Gastrocnemius medialis (tissue), 4 donors: ENCODE measurements around the gene C12orf43. TPM values are rescaled to one million over a fixed set of nuclear protein-coding genes. Genes with fewer than 3 reads are reported as not detected.
"Not testable (repeated sequence)": the region's sequence is repeated elsewhere in the genome, so short reads cannot be mapped to it uniquely, and the experiment has no call there.

Experiments used
- ATAC-seq, 2 donors: fragments of 150-250 bp; one replicate each; pipeline ENCODE4 v1.9.1; 2016
- DNase-seq, 2 donors: peaks; one replicate each; pipeline ENCODE4 v3.0.0-alpha.2; 2019
- H3K27ac ChIP-seq, 4 donors: fragments of 200-600 bp; sonication (generic); 1 replicate in 1 of 4; 2 replicates in 3 of 4; pipeline ENCODE4 v1.5.1; 2016 to 2018; ENCODE audit warnings: mild to moderate bottlenecking in 2 of 4, moderate library complexity in 1 of 4
- H3K27me3 ChIP-seq, 3 donors: fragments of 200-600 bp; sonication (generic) in 2 of 3; 1 replicate in 1 of 3; 2 replicates in 2 of 3; pipeline versions ENCODE4 v1.5.1 to v1.6.0; 2016 to 2019; ENCODE audit warnings: mild to moderate bottlenecking in 1 of 3, moderate library complexity in 1 of 3
- H3K36me3 ChIP-seq, 2 donors: fragments of 200-600 bp; sonication (generic) in 1 of 2; one replicate each; pipeline ENCODE4 v1.5.1; 2017 to 2018
- H3K4me1 ChIP-seq, 2 donors: fragments of 200-600 bp; sonication (generic) in 1 of 2; one replicate each; pipeline ENCODE4 v1.5.1; 2016 to 2017; ENCODE audit warnings: mild to moderate bottlenecking in 2 of 2
- H3K4me3 ChIP-seq, 4 donors: fragments of 200-600 bp; sonication (generic) in 3 of 4; 1 replicate in 1 of 4; 2 replicates in 3 of 4; pipeline ENCODE4 v1.5.1; 2016 to 2019; ENCODE audit warnings: mild to moderate bottlenecking in 2 of 4
- H3K9me3 ChIP-seq, 3 donors: fragments of 200-600 bp; sonication (generic) in 2 of 3; 1 replicate in 1 of 3; 2 replicates in 2 of 3; pipeline ENCODE4 v1.5.1; 2016 to 2019
- POLR2A ChIP-seq, 2 donors: fragments of 450-650 bp; IDR thresholded peaks; one replicate each; pipeline ENCODE4 v1.6.1; 2017; ENCODE audit warnings: antibody characterized with exemption in 2 of 2, mild to moderate bottlenecking in 2 of 2, moderate library complexity in 2 of 2
- in situ Hi-C, 4 donors: fragments of 200-750 bp; cut with MboI; loops; one replicate each; pipeline versions ENCODE4 v1.15.0 to v1.8.0; 2017; ENCODE audit warnings: low sequenced_read_pairs in 4 of 4
- intact Hi-C: fragments of 100-400 bp; cut with DNase I; formaldehyde crosslinking; loops from one replicate; pipeline ENCODE4 v1.15.1; 2023; ENCODE audit warnings: low total_unique reads
- total RNA-seq, 4 donors: library from RNA; depleted of rRNA; stranded (reverse); fragments of >200 nt; gene quantifications; one replicate each; pipeline versions ENCODE4 v1.1.0 to v1.2.3, GENCODE V29; 2016
- TF ChIP-seq, protein P1 (sequence below), 5 experiments: fragments of 450-650 bp in 3 of 5; fragments of 200-600 bp in 2 of 5; sonication (generic) in 2 of 5; IDR thresholded peaks in 4 of 5; conservative IDR thresholded peaks in 1 of 5; 1 replicate in 4 of 5; 2 replicates in 1 of 5; pipeline ENCODE4 v1.5.1; 2016 to 2019; ENCODE audit warnings: antibody characterized with exemption in 5 of 5, mild to moderate bottlenecking in 3 of 5, moderate library complexity in 3 of 5

C12orf43 gene, protein sequence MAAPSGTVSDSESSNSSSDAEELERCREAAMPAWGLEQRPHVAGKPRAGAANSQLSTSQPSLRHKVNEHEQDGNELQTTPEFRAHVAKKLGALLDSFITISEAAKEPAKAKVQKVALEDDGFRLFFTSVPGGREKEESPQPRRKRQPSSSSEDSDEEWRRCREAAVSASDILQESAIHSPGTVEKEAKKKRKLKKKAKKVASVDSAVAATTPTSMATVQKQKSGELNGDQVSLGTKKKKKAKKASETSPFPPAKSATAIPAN
- 10 to 100 TPM in 1 of 4 donors, 1 to 10 TPM in 3; 2.9 to 13.2 (median 5.1) TPM for total RNA-seq

DNA sequence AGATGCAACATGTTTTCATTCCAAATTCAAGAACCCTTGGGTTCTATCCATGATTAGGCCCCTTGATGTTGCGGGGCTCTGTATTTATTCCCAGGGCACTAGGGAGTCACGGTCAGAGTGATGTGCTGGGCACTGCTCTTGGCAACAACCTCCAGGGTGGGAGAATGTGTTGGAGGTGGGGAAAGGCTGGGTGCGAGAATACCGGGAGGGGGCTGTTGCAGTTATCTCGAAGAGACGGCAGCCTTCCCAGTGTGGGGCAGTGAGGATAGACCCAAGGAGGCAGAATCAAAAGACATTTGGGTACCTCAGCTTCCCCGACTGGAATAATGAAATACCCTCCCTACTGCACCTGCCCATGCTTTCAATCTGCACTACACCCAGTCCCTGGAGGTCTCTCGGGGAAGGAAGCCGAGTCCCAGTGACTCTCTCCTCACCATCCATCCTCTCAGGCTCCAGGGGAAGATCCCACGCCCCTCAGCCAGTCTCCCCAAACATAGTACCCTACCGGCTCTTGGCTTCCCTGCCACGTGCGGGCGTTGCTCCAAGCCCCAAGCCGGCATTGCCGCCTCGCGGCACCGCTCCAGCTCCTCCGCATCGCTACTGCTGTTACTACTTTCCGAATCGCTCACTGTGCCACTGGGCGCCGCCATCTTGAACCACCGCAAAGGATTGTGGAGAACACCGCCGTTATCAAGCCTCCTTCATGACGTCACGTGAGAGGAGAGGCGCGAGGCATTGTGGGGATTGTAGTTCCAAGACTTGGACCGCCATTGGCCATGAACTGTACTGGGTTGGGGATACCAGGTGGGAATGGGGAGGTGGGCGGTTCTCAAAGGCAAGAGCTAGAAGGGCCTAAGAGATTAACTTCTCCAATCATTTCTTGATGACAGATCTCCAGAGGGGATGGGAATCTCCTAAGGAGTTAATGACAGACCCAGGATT lies at the start of gene C12orf43:
Gene C12orf43, minus strand, starts transcription at position 663 of the 942 bp plus-strand sequence. Its CDS starts 13 bp downstream, at position 650.
- TF ChIP-seq, protein P1, sequence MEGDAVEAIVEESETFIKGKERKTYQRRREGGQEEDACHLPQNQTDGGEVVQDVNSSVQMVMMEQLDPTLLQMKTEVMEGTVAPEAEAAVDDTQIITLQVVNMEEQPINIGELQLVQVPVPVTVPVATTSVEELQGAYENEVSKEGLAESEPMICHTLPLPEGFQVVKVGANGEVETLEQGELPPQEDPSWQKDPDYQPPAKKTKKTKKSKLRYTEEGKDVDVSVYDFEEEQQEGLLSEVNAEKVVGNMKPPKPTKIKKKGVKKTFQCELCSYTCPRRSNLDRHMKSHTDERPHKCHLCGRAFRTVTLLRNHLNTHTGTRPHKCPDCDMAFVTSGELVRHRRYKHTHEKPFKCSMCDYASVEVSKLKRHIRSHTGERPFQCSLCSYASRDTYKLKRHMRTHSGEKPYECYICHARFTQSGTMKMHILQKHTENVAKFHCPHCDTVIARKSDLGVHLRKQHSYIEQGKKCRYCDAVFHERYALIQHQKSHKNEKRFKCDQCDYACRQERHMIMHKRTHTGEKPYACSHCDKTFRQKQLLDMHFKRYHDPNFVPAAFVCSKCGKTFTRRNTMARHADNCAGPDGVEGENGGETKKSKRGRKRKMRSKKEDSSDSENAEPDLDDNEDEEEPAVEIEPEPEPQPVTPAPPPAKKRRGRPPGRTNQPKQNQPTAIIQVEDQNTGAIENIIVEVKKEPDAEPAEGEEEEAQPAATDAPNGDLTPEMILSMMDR (IDR thresholded peaks at IDR 0.05 in 4 of 5, conservative IDR thresholded peaks at IDR 0.05 in 1 of 5) = no peak
- TF ChIP-seq POLR2A (IDR thresholded peaks at IDR 0.05) = no peak
- Histone ChIP-seq H3K27me3 (no peaks in the 10 kb centered on the region), H3K9me3 (no peaks in the 10 kb centered on the region), H3K27ac (peak within 1 kb of the TSS; percentile 76 to 85 (median 82)), H3K4me3 (peak within 1 kb of the TSS; percentile 85 to 95 (median 88)), H3K4me1 (peaks cover 9 to 10% of the 10 kb centered on the region in 2 donors), H3K36me3 (peaks cover 0 to 11% of the 10 kb centered on the region in 2 donors)
- peak; percentile 80 to 88 for DNase-seq
- intact Hi-C loops (loop anchor here (2.0 to 10.0 kb wide), 3 partner anchors 434 to 701 kb away; partner anchors contain the start of genes COX6A1 and POP5), in situ Hi-C loops (no loop called here)
- peak; percentile 100 for ATAC-seq

DNA sequence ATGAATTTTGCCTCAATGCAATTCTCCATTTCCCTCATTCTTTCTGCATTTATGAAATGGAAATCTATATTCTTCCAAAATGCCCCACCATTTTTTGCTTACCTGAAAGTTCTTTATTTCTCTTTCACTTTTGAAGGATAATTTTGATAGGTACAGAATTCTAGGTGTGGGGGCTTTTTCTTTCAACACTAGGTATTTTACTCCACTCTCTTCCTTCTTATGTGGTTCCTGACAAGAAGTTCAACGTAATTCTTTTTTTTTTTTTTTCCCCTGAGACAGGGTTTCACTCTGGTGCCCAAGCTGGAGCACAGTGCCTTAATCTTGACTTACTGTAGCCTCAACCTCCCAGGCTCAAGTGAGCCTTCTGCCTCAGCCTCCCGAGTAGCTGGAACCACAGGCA lies 49.1 kb upstream of the C12orf43 start:
- no peaks in the 10 kb centered on the region for H3K9me3 ChIP-seq
- DNase-seq (no peak), ATAC-seq (no peak)
- H3K27me3 ChIP-seq = peaks cover 0 to 2% (median 0%) of the 10 kb centered on the region in 3 donors
- intact Hi-C loops = no loop called here
- TF ChIP-seq, protein P1 (IDR thresholded peaks at IDR 0.05 in 4 of 5, conservative IDR thresholded peaks at IDR 0.05 in 1 of 5) = no peak
- TF ChIP-seq POLR2A (IDR thresholded peaks at IDR 0.05) = no peak
- H3K4me3 ChIP-seq = no peak overlapping the region
- in situ Hi-C loops = no loop called here
- no peaks in the 10 kb centered on the region for H3K4me1 ChIP-seq
- no peaks in the 10 kb centered on the region for H3K36me3 ChIP-seq
- H3K27ac ChIP-seq = no peak overlapping the region

DNA sequence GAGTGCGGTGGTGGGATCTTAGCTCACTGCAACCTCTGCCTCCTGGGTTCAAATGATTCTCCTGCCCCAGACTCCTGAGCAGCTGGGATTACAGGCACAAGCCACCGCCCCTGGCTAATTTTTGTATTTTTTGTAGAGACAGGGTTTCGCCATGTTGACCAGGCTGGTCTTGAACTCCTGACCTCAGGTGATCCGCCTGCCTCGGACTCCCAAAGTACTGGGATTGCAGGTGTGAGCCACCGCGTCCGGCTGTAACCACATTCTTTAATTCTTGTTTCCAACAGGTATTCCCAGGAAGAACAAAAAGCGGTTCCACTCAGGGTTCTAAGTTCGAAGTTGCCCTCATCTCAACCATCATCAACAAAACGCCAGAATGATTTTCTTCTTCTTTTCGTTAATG lies 48.3 kb upstream of the C12orf43 start:
- intact Hi-C loops = loop anchor here (5.0 kb wide), 1 partner anchor 33 kb away; no protein-coding TSS in a partner anchor

DNA sequence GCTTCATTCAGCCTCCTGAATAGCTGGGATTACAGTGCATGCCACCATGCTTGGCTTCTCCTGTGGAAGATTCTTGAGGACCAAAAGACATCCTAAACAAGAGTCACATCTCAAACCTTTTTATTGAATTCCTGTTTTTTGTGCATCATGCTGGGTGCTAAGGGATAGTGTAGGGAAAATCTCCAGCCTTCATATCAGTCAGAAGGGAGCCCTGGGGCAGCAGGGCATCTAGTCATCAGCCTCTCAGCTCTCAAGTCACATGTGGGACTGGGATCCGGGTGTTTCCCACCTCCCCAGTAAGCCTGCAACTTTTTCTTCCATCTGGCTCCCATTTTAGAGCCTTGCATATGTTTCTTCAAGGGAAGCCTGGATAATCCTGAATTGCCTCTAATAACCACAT lies 47.8 kb upstream of the C12orf43 start:
- Histone ChIP-seq H3K27ac (no peak overlapping the region), H3K4me3 (no peak overlapping the region), H3K9me3 (no peaks in the 10 kb centered on the region), H3K27me3 (peaks cover 0 to under 1% (median 0%) of the 10 kb centered on the region in 3 donors), H3K36me3 (no peaks in the 10 kb centered on the region), H3K4me1 (no peaks in the 10 kb centered on the region)
- ATAC-seq = no peak
- no peak for DNase-seq
- intact Hi-C loops = loop anchor here (5.0 kb wide), 1 partner anchor 33 kb away; no protein-coding TSS in a partner anchor
- in situ Hi-C loops = no loop called here
- TF ChIP-seq POLR2A (IDR thresholded peaks at IDR 0.05) = no peak
- TF ChIP-seq, protein P1 (IDR thresholded peaks at IDR 0.05 in 4 of 5, conservative IDR thresholded peaks at IDR 0.05 in 1 of 5) = no peak

More for the DNA sequence above, 48.3 kb upstream of the C12orf43 start:
- in situ Hi-C loops, ATAC-seq, H3K27ac ChIP-seq, DNase-seq, H3K4me3 ChIP-seq, H3K4me1 ChIP-seq, H3K36me3 ChIP-seq, H3K9me3 ChIP-seq, H3K27me3 ChIP-seq: not testable (repeated sequence)
